Activated naive CD8-positive, alpha-beta T cell treated with anti-CD3 and anti-CD28 coated beads, Interleukin-2, amount 10 ng/mL, durations not matched to agents 7 days and 5 days (primary cell): Measurements from ENCODE around the gene AGBL4. TPM values are rescaled to one million over a fixed set of nuclear protein-coding genes. Genes with fewer than 3 reads are reported as not detected.

ENCODE experiments used
- ATAC-seq: fragments of 150-1000 bp; cut with Tn5 transposase; one replicate; pipeline ENCODE4 v1.10.0; 2021; ENCODE audit warnings: low read depth, moderate library complexity
- POLR2A ChIA-PET: fragments of 350-600 bp; sonication (Branson Sonifier 250); formaldehyde crosslinking; loops from one replicate; lab custom pipeline; 2021; ENCODE audit warnings: antibody characterized with exemption; lab: Charles Lee
- DNase-seq: peaks from one replicate; pipeline ENCODE4 v3.0.0; 2021
- H3K27ac Mint-ChIP-seq: one replicate; pipeline ENCODE4 v1.8.0; 2022; ENCODE audit warnings: mild to moderate bottlenecking, mixed read lengths
- H3K27me3 Mint-ChIP-seq: one replicate; pipeline ENCODE4 v1.8.0; 2022; ENCODE audit warnings: mild to moderate bottlenecking, moderate library complexity, mixed read lengths
- H3K36me3 Mint-ChIP-seq: one replicate; pipeline ENCODE4 v1.8.0; 2021; ENCODE audit warnings: mild to moderate bottlenecking, mixed read lengths
- H3K4me1 Mint-ChIP-seq: one replicate; pipeline ENCODE4 v1.8.0; 2021; ENCODE audit warnings: mixed read lengths
- H3K4me3 Mint-ChIP-seq: one replicate; pipeline ENCODE4 v1.8.0; 2022; ENCODE audit warnings: mild to moderate bottlenecking, moderate library complexity, mixed read lengths
- H3K9me3 Mint-ChIP-seq: one replicate; pipeline ENCODE4 v1.8.0; 2021; ENCODE audit warnings: mixed read lengths
- total RNA-seq, 2 experiments: library from RNA; stranded (reverse); gene quantifications; one replicate each; pipeline ENCODE4 v1.2.3, GENCODE V29; 2021

Gene AGBL4
- total RNA-seq, 2 experiments from 2014 or later: not detected

GRCh38 chr1:49125746-49126145 is 898.0 kb downstream of the AGBL4 start:
- Mint-ChIP-seq H3K4me1 (no peaks in the 10 kb centered on the region), H3K27ac (no peak overlapping the region), H3K9me3 (peaks cover 1% of the 10 kb centered on the region), H3K36me3 (no peaks in the 10 kb centered on the region), H3K27me3 (no peaks in the 10 kb centered on the region), H3K4me3 (no peak overlapping the region)
- no peak for ATAC-seq
- POLR2A ChIA-PET: no interaction called here
- DNase-seq: no peak

DNA sequence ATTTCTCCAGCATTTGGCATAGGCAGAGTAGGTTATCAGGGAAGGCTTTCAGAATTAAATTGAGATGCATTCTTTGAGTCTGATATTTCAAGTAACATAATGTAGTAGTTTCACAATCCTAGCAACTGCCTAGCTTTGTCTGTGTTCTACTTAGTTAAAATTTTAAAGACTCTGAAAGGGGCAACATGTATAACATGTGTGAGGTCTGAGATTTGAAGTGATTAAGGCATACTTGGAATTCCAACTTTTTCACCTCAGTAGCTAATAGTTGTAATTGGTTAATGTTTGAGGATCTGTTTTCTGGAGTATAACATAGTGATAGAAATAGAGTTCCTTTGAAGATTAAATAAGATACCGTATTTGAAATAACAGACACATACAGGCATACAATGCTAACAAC is 911.8 kb downstream of the AGBL4 start:
- H3K27me3 Mint-ChIP-seq: no peaks in the 10 kb centered on the region
- no peak overlapping the region for H3K27ac Mint-ChIP-seq
- H3K9me3 Mint-ChIP-seq: peaks cover 3% of the 10 kb centered on the region
- no peaks in the 10 kb centered on the region for H3K4me1 Mint-ChIP-seq
- no peak overlapping the region for H3K4me3 Mint-ChIP-seq
- no peaks in the 10 kb centered on the region for H3K36me3 Mint-ChIP-seq
- POLR2A ChIA-PET: no interaction called here
- ATAC-seq (no peak), DNase-seq (no peak)

DNA sequence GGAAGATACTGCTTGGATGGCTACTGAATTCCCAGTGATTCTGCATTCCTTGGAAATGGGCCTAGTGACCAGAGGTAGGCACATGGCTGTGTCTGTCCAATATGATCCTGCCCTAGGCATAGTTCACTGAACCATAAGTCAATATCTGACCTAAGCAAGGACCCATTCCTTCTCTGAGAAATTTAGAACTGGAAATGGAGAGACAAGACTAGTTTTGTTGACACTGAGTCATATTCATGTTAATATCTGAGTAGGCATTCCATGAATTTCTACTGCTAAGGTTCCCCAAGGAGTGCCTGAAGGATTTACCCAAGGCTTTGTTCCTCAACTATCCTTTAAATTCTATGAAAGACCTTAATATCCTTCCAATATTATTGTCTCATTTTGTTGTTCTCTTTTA is 917.3 kb downstream of the AGBL4 start:
- Mint-ChIP-seq H3K27ac (no peak overlapping the region), H3K4me3 (no peak overlapping the region), H3K9me3 (peaks cover 3% of the 10 kb centered on the region), H3K36me3 (no peaks in the 10 kb centered on the region), H3K4me1 (peaks cover 1% of the 10 kb centered on the region), H3K27me3 (no peaks in the 10 kb centered on the region)
- ATAC-seq: no peak
- no peak for DNase-seq
- POLR2A ChIA-PET: no interaction called here

DNA sequence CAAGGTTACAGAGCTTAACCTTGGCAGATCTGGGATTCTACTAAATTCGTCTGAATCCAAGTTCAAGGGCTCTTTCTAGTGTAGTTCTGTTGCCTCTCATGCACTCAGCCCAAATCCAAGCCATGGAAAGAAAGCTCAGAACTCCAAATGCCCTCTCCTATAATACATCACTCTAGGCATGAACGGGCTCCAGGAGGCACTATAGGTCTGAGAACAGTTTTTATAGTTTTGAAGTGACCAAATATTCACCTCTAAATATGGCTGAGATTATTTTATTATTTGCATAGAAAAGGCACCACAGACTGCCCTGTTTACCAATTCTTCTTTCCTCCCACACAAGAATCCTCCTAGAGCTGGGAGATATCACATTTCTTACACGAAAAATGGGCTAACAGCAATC is 919.2 kb downstream of the AGBL4 start:
- H3K4me1 Mint-ChIP-seq: peaks cover 1% of the 10 kb centered on the region
- H3K36me3 Mint-ChIP-seq: no peaks in the 10 kb centered on the region
- POLR2A ChIA-PET: no interaction called here
- no peak overlapping the region for H3K27ac Mint-ChIP-seq
- no peak overlapping the region for H3K4me3 Mint-ChIP-seq
- DNase-seq: no peak
- ATAC-seq: no peak
- peaks cover 4% of the 10 kb centered on the region for H3K9me3 Mint-ChIP-seq
- no peaks in the 10 kb centered on the region for H3K27me3 Mint-ChIP-seq

GRCh38 chr1:49102752-49103151 is 921.0 kb downstream of the AGBL4 start:
- H3K4me1 Mint-ChIP-seq: peaks cover 1% of the 10 kb centered on the region

DNA sequence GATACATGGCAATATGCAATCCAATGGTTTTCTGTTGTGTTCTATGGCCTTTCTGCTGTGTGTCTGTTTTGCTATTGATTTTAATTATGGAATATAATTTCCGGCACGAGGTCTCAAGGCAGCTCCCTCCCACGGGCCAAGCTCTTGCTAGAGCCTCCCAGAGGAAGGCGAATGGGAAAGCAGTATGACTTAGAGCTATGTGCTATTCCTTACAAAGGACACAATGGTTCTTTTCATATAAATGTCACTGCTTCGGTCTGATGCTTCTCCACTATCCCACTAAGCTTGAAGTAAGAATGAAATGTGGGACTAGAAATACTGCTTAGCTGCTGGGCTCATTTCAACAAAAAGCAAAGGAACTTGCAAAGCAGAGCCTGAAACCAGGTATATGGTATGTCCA is 924.9 kb downstream of the AGBL4 start:
- no peaks in the 10 kb centered on the region for H3K36me3 Mint-ChIP-seq
- no peaks in the 10 kb centered on the region for H3K27me3 Mint-ChIP-seq
- DNase-seq (no peak), ATAC-seq (no peak)
- H3K4me1 Mint-ChIP-seq: peaks cover 1% of the 10 kb centered on the region
- no peak overlapping the region for H3K4me3 Mint-ChIP-seq
- peaks cover 4% of the 10 kb centered on the region for H3K9me3 Mint-ChIP-seq
- no peak overlapping the region for H3K27ac Mint-ChIP-seq
- POLR2A ChIA-PET: no interaction called here

More at GRCh38 chr1:49102752-49103151, 921.0 kb downstream of the AGBL4 start:
- ATAC-seq (no peak), DNase-seq (no peak)
- Mint-ChIP-seq H3K9me3 (peaks cover 4% of the 10 kb centered on the region), H3K4me3 (no peak overlapping the region), H3K36me3 (no peaks in the 10 kb centered on the region), H3K27me3 (no peaks in the 10 kb centered on the region), H3K27ac (no peak overlapping the region)
- POLR2A ChIA-PET: no interaction called here

DNA sequence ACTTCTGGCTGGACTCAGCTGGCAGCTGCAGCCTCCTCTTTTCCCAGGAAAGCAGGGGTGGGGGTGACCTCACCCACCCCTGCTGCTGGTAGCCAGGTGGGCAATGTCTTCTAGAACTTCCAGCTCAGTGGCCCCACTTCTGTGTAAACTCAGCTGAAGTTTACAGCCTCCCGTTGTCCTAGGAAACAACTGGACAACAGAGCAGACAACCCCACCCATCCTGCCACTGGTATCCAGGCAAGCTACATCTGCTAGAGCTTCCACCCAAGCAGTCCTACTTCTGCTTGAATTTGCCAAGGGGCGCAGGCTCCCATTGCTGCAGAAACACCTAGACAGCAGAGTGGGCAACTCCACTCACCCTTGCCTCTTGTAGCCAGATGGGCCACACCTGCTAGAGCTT is 937.4 kb downstream of the AGBL4 start:
- peaks cover 3% of the 10 kb centered on the region for H3K27me3 Mint-ChIP-seq
- no peaks in the 10 kb centered on the region for H3K36me3 Mint-ChIP-seq
- H3K9me3 Mint-ChIP-seq: peaks cover 2% of the 10 kb centered on the region
- no peaks in the 10 kb centered on the region for H3K4me1 Mint-ChIP-seq
- H3K4me3 Mint-ChIP-seq: no peak overlapping the region
- ATAC-seq: no peak
- no peak overlapping the region for H3K27ac Mint-ChIP-seq
- POLR2A ChIA-PET: no interaction called here
- no peak for DNase-seq

- Mint-ChIP-seq H3K9me3 (peaks cover 2% of the 10 kb centered on the region), H3K4me3 (no peak overlapping the region), H3K36me3 (no peaks in the 10 kb centered on the region), H3K27me3 (peaks cover 3% of the 10 kb centered on the region), H3K27ac (no peak overlapping the region), H3K4me1 (no peaks in the 10 kb centered on the region)
- no peak for ATAC-seq
- POLR2A ChIA-PET: no interaction called here
- no peak for DNase-seq
These were observed 938.7 kb downstream of the AGBL4 start for GRCh38 chr1:49085079-49085478.

DNA sequence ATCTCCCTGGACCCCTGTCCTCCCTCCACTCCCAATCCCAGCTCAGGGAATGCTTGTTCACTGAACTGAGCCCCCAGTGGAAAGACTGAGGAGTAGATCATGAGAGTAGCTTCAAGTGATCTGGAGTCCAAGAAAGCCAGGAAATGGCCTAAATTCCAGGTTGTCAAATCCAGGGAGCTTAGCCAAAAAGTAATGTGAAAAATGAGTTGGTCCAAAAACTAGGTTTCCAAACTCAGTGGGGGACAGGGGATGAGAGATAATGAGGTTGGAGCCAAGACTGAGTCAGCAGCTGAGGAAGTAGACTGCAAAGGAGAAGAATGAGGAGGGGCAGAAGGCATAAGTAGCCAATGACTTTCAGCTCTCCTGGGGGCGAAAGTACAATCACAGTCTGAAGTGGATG is 963.0 kb downstream of the AGBL4 start:
- no peaks in the 10 kb centered on the region for H3K36me3 Mint-ChIP-seq
- no peaks in the 10 kb centered on the region for H3K9me3 Mint-ChIP-seq
- H3K4me1 Mint-ChIP-seq: no peaks in the 10 kb centered on the region
- H3K27ac Mint-ChIP-seq: no peak overlapping the region
- no peak overlapping the region for H3K4me3 Mint-ChIP-seq
- no peak for DNase-seq
- no peak for ATAC-seq
- POLR2A ChIA-PET: no interaction called here
- peaks cover 6% of the 10 kb centered on the region for H3K27me3 Mint-ChIP-seq

DNA sequence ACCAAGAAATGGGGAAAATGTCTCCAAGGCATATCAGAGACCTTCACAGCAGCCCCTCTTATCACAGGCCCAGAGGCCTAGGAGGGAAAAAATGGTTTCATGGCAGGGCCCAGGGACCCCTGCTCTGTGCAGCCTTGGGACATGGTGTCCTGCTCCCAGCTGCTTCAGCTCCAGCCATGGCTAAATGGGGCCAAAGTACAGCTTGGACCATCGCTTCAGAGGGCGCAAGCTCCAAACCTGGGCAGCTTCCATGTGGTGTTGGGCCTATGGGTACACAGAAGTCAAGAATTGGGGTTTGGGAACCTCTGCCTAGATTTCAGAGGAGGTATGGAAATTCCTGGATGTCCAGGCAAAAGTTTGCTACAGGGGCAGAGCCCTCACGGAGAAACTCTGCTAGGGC is 964.7 kb downstream of the AGBL4 start:
- no peaks in the 10 kb centered on the region for H3K4me1 Mint-ChIP-seq
- DNase-seq: no peak
- H3K27me3 Mint-ChIP-seq: peaks cover 6% of the 10 kb centered on the region
- POLR2A ChIA-PET: no interaction called here
- H3K27ac Mint-ChIP-seq: no peak overlapping the region
- H3K36me3 Mint-ChIP-seq: no peaks in the 10 kb centered on the region
- ATAC-seq: no peak
- H3K9me3 Mint-ChIP-seq: no peaks in the 10 kb centered on the region
- H3K4me3 Mint-ChIP-seq: no peak overlapping the region

- Mint-ChIP-seq H3K9me3 (no peaks in the 10 kb centered on the region), H3K4me1 (no peaks in the 10 kb centered on the region), H3K27ac (no peak overlapping the region), H3K27me3 (peaks cover 4% of the 10 kb centered on the region), H3K36me3 (no peaks in the 10 kb centered on the region), H3K4me3 (no peak overlapping the region)
- ATAC-seq (no peak), DNase-seq (no peak)
- POLR2A ChIA-PET: no interaction called here
These were observed 971.7 kb downstream of the AGBL4 start for GRCh38 chr1:49052102-49052501.

- Mint-ChIP-seq H3K4me1 (no peaks in the 10 kb centered on the region), H3K4me3 (no peak overlapping the region), H3K36me3 (no peaks in the 10 kb centered on the region), H3K27ac (no peak overlapping the region), H3K27me3 (peaks cover 4% of the 10 kb centered on the region), H3K9me3 (no peaks in the 10 kb centered on the region)
- POLR2A ChIA-PET: no interaction called here
- ATAC-seq (no peak), DNase-seq (no peak)
These were observed 972.1 kb downstream of the AGBL4 start for GRCh38 chr1:49051647-49052046.

GRCh38 chr1:49050041-49050440 is 973.7 kb downstream of the AGBL4 start:
- Mint-ChIP-seq H3K27ac (no peak overlapping the region), H3K4me3 (no peak overlapping the region), H3K36me3 (no peaks in the 10 kb centered on the region), H3K4me1 (no peaks in the 10 kb centered on the region), H3K27me3 (no peaks in the 10 kb centered on the region), H3K9me3 (no peaks in the 10 kb centered on the region)
- ATAC-seq (no peak), DNase-seq (no peak)
- POLR2A ChIA-PET: no interaction called here

DNA sequence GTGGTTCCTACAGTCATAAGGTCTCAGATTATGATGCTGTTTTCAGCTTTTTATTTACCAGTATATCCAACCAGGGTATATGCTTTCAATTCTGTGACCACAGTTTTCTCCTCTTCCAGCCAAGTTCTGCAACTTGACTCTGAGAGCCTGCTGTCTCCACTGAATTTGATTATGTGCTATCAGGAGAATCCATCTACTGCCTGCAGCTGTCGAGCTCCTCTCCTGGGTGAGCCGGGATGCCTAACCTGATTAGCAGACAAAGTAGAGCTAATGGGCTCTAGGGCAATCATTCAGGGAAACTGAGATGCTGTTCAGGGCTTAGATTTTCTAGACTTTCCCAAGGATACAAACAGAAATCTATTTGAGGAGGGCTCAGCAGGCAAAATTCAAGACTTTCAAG is 975.6 kb downstream of the AGBL4 start:
- POLR2A ChIA-PET: no interaction called here
- DNase-seq (no peak), ATAC-seq (no peak)
- Mint-ChIP-seq H3K36me3 (no peaks in the 10 kb centered on the region), H3K27me3 (no peaks in the 10 kb centered on the region), H3K27ac (no peak overlapping the region), H3K9me3 (no peaks in the 10 kb centered on the region), H3K4me3 (no peak overlapping the region), H3K4me1 (no peaks in the 10 kb centered on the region)

GRCh38 chr1:49046305-49046704 is 977.4 kb downstream of the AGBL4 start:
- H3K4me1 Mint-ChIP-seq: no peaks in the 10 kb centered on the region
- H3K36me3 Mint-ChIP-seq: no peaks in the 10 kb centered on the region
- no peak for DNase-seq
- H3K27me3 Mint-ChIP-seq: no peaks in the 10 kb centered on the region
- no peak overlapping the region for H3K27ac Mint-ChIP-seq
- no peaks in the 10 kb centered on the region for H3K9me3 Mint-ChIP-seq
- H3K4me3 Mint-ChIP-seq: no peak overlapping the region
- POLR2A ChIA-PET: no interaction called here
- no peak for ATAC-seq
